WTC11 (cell line): Measurements from ENCODE around the gene CNOT9. TPM values are rescaled to one million over a fixed set of nuclear protein-coding genes. Genes with fewer than 3 reads are reported as not detected.

Experiments
- ATAC-seq: fragments of 200-7000 bp; cut with Tn5 transposase; 2 replicates; pipeline ENCODE4 v1.10.0; 2021; ENCODE audit warnings: mild to moderate bottlenecking, moderate library complexity
- CTCF ChIA-PET: fragments of 300-600 bp; sonication (Branson Sonifier 250); formaldehyde crosslinking; loops from one replicate; lab custom pipeline; 2021; ENCODE audit warnings: antibody characterized with exemption; lab: Charles Lee
- POLR2A ChIA-PET: fragments of 350-600 bp; sonication (Branson Sonifier 250); formaldehyde crosslinking; loops from one replicate; lab custom pipeline; 2021; ENCODE audit warnings: antibody characterized with exemption; lab: Charles Lee
- DNase-seq: peaks from one replicate; pipeline ENCODE4 v3.0.0; 2021; ENCODE audit warnings: low spot score
- H3K27ac Mint-ChIP-seq: 2 replicates; pipeline ENCODE4 v1.8.0; 2021; ENCODE audit warnings: mixed read lengths
- H3K27me3 Mint-ChIP-seq: 2 replicates; pipeline ENCODE4 v1.8.0; 2021; ENCODE audit warnings: low read depth, mild to moderate bottlenecking, moderate library complexity, mixed read lengths
- H3K36me3 Mint-ChIP-seq: 2 replicates; pipeline ENCODE4 v1.8.0; 2021; ENCODE audit warnings: mixed read lengths
- H3K4me1 Mint-ChIP-seq: 2 replicates; pipeline ENCODE4 v1.8.0; 2022; ENCODE audit warnings: mixed read lengths
- H3K4me3 Mint-ChIP-seq: 2 replicates; pipeline ENCODE4 v1.8.0; 2021; ENCODE audit warnings: mild to moderate bottlenecking, moderate library complexity, mixed read lengths
- H3K9me3 Mint-ChIP-seq: 2 replicates; pipeline ENCODE4 v1.8.0; 2021; ENCODE audit warnings: mixed read lengths
- AR ChIP-seq: fragments of 250-450 bp; sonication (Bioruptor Pico); IDR thresholded peaks from 2 replicates; pipeline ENCODE4 v1.9.0; 2021; ENCODE audit warnings: mild to moderate bottlenecking
- ATF2 ChIP-seq: sonication (generic); formaldehyde crosslinking; IDR thresholded peaks from 2 replicates; pipeline ENCODE4 v1.8.1; 2022; ENCODE audit warnings: low read depth, missing genetic modification reagents, borderline replicate concordance
- CBFB ChIP-seq: sonication (generic); formaldehyde crosslinking; IDR thresholded peaks from 2 replicates; pipeline ENCODE4 v1.8.1; 2022; ENCODE audit warnings: mild to moderate bottlenecking, low read depth, missing genetic modification reagents
- E2F5 ChIP-seq: sonication (generic); formaldehyde crosslinking; IDR thresholded peaks from 2 replicates; pipeline ENCODE4 v1.8.1; 2022; ENCODE audit warnings: mild to moderate bottlenecking, moderate library complexity, missing genetic modification reagents
- ELF4 ChIP-seq: sonication (generic); formaldehyde crosslinking; IDR thresholded peaks from 2 replicates; pipeline ENCODE4 v1.8.1; 2022; ENCODE audit warnings: low read depth, mild to moderate bottlenecking, moderate library complexity, missing genetic modification reagents
- FOXJ3 ChIP-seq: sonication (generic); formaldehyde crosslinking; IDR thresholded peaks from 2 replicates; pipeline ENCODE4 v1.9.0; 2021; ENCODE audit warnings: missing genetic modification reagents, mild to moderate bottlenecking, borderline replicate concordance
- FOXK1 ChIP-seq: sonication (generic); formaldehyde crosslinking; IDR thresholded peaks from 2 replicates; pipeline ENCODE4 v1.8.0; 2022; ENCODE audit warnings: mild to moderate bottlenecking, moderate library complexity, missing genetic modification reagents
- GABPB1 ChIP-seq: sonication (generic); formaldehyde crosslinking; IDR thresholded peaks from 2 replicates; pipeline ENCODE4 v1.8.1; 2023; ENCODE audit warnings: mild to moderate bottlenecking, missing genetic modification reagents
- JUN ChIP-seq: sonication (generic); formaldehyde crosslinking; IDR thresholded peaks from 2 replicates; pipeline ENCODE4 v1.8.0; 2023; ENCODE audit warnings: mild to moderate bottlenecking, missing genetic modification reagents
- MAX ChIP-seq: sonication (generic); formaldehyde crosslinking; IDR thresholded peaks from 2 replicates; pipeline ENCODE4 v1.8.0; 2022; ENCODE audit warnings: mild to moderate bottlenecking, missing genetic modification reagents
- MYBL2 ChIP-seq: sonication (generic); formaldehyde crosslinking; IDR thresholded peaks from 2 replicates; pipeline ENCODE4 v1.8.1; 2023; ENCODE audit warnings: mild to moderate bottlenecking, moderate library complexity, missing genetic modification reagents
- NFATC4 ChIP-seq: fragments of 250-450 bp; sonication (Bioruptor Pico); IDR thresholded peaks from 2 replicates; pipeline ENCODE4 v1.9.0; 2021; ENCODE audit warnings: mild to moderate bottlenecking
- NR2C2 ChIP-seq: sonication (generic); formaldehyde crosslinking; IDR thresholded peaks from 2 replicates; pipeline ENCODE4 v1.8.0; 2022; ENCODE audit warnings: mild to moderate bottlenecking, missing genetic modification reagents
- NR3C1 ChIP-seq: sonication (generic); formaldehyde crosslinking; conservative IDR thresholded peaks from 2 replicates; pipeline ENCODE4 v1.8.1; 2023; ENCODE audit warnings: low read depth, mild to moderate bottlenecking, missing genetic modification reagents
- PRDM15 ChIP-seq: sonication (generic); formaldehyde crosslinking; IDR thresholded peaks from 2 replicates; pipeline ENCODE4 v1.8.0; 2022; ENCODE audit warnings: missing genetic modification reagents
- PRRX2 ChIP-seq: fragments of 250-450 bp; sonication (Bioruptor Pico); IDR thresholded peaks from 2 replicates; pipeline ENCODE4 v1.8.0; 2021; ENCODE audit warnings: mild to moderate bottlenecking
- RORB ChIP-seq: fragments of 250-450 bp; sonication (Bioruptor Pico); IDR thresholded peaks from 2 replicates; pipeline ENCODE4 v1.9.0; 2021; ENCODE audit warnings: mild to moderate bottlenecking
- SP1 ChIP-seq: sonication (generic); formaldehyde crosslinking; conservative IDR thresholded peaks from 2 replicates; pipeline ENCODE4 v1.8.1; 2022; ENCODE audit warnings: missing genetic modification reagents
- STAT6 ChIP-seq: sonication (generic); formaldehyde crosslinking; conservative IDR thresholded peaks from 2 replicates; pipeline ENCODE4 v1.8.1; 2023; ENCODE audit warnings: mild to moderate bottlenecking, low read depth, missing genetic modification reagents, moderate library complexity
- ZBTB43 ChIP-seq: sonication (generic); formaldehyde crosslinking; IDR thresholded peaks from 2 replicates; pipeline ENCODE4 v1.8.1; 2023; ENCODE audit warnings: mild to moderate bottlenecking, missing genetic modification reagents
- ZNF121 ChIP-seq: sonication (generic); formaldehyde crosslinking; IDR thresholded peaks from 2 replicates; pipeline ENCODE4 v1.8.0; 2023; ENCODE audit warnings: missing genetic modification reagents
- ZNF138 ChIP-seq: sonication (generic); formaldehyde crosslinking; conservative IDR thresholded peaks from 2 replicates; pipeline ENCODE4 v1.8.1; 2022; ENCODE audit warnings: mild to moderate bottlenecking, moderate library complexity, missing genetic modification reagents
- ZNF396 ChIP-seq: fragments of 250-450 bp; sonication (Bioruptor Pico); IDR thresholded peaks from 2 replicates; pipeline ENCODE4 v1.8.0; 2021; ENCODE audit warnings: mild to moderate bottlenecking, moderate library complexity, borderline replicate concordance
- total RNA-seq: library from RNA; stranded (reverse); gene quantifications from 3 replicates; pipeline ENCODE4 v1.2.3, GENCODE V29; 2021

Gene CNOT9
- total RNA-seq, 1 experiment from 2014 or later = 62.6 TPM

- peak; percentile 60 for ATAC-seq
- Mint-ChIP-seq H3K27me3 (no peaks in the 10 kb centered on the region), H3K9me3 (no peaks in the 10 kb centered on the region), H3K36me3 (no peaks in the 10 kb centered on the region), H3K4me3 (no peak overlapping the region), H3K4me1 (peaks cover 3% of the 10 kb centered on the region), H3K27ac (no peak overlapping the region)
- ChIA-PET POLR2A (no interaction called here), CTCF (interaction anchor here (0.6 to 3.6 kb wide), 2 partner anchors 11 to 325 kb away, joined by 5 to 13 read pairs; partner anchors contain the start of gene PLCD4)
- TF ChIP-seq NFATC4 (no peak), ZNF396 (CRISPR knock-in tag) (no peak), NR2C2 (no peak), JUN (CRISPR knock-in tag) (no peak), FOXJ3 (CRISPR knock-in tag) (no peak), PRDM15 (no peak), SP1 (CRISPR knock-in tag) (no peak), ZNF121 (no peak), MYBL2 (CRISPR knock-in tag) (no peak), E2F5 (CRISPR knock-in tag) (no peak), FOXK1 (no peak), ZBTB43 (no peak), CBFB (CRISPR knock-in tag) (no peak), PRRX2 (CRISPR knock-in tag) (no peak), MAX (CRISPR knock-in tag) (no peak), GABPB1 (CRISPR knock-in tag) (no peak), ELF4 (CRISPR knock-in tag) (no peak), RORB (no peak)
- DNase-seq = peak; percentile 22
Measured at GRCh38 chr2:218618102-218618860, 49.6 kb downstream of the CNOT9 start.

- POLR2A ChIA-PET = interaction anchor here (0.6 kb wide), 1 partner anchor 36 kb away, joined by 3 read pairs; no protein-coding TSS in a partner anchor
Measured at GRCh38 chr2:218621007-218621406, 52.4 kb downstream of the CNOT9 start.

More at GRCh38 chr2:218621007-218621406, 52.4 kb downstream of the CNOT9 start:
- Mint-ChIP-seq H3K4me3 (no peak overlapping the region), H3K27ac (no peak overlapping the region), H3K4me1 (peaks cover 3% of the 10 kb centered on the region), H3K36me3 (no peaks in the 10 kb centered on the region), H3K27me3 (no peaks in the 10 kb centered on the region), H3K9me3 (no peaks in the 10 kb centered on the region)
- no peak for TF ChIP-seq ATF2
- no peak for TF ChIP-seq AR (CRISPR knock-in tag)
- TF ChIP-seq NR3C1 (CRISPR knock-in tag) = no peak
- no peak for TF ChIP-seq ZNF138 (CRISPR knock-in tag)
- no peak for TF ChIP-seq STAT6 (CRISPR knock-in tag)
- ATAC-seq = no peak
- CTCF ChIA-PET = no interaction called here
- DNase-seq = no peak
